Omental fat pad (tissue), 4 donors: ENCODE measurements around the gene SEMA4G. TPM values are rescaled to one million over a fixed set of nuclear protein-coding genes. Genes with fewer than 3 reads are reported as not detected.

Source experiments
- ATAC-seq: fragments of 150-250 bp; one replicate; pipeline ENCODE4 v1.9.1; 2016; ENCODE audit warnings: mild to moderate bottlenecking, moderate library complexity; ENCODE audit not compliant: low FRiP score
- DNase-seq: peaks from one replicate; pipeline ENCODE4 v3.0.0-alpha.2; 2019; ENCODE audit warnings: low spot score
- CTCF ChIP-seq, 3 donors: fragments of 450-650 bp; IDR thresholded peaks; one replicate each; pipeline ENCODE4 v1.5.1; 2016 to 2017; ENCODE audit warnings: antibody characterized with exemption in 3 of 3, mild to moderate bottlenecking in 3 of 3, moderate library complexity in 2 of 3
- total RNA-seq, 4 donors: library from RNA; depleted of rRNA; stranded (reverse); fragments of >200 nt; gene quantifications; one replicate each; pipeline ENCODE4 v1.1.0, GENCODE V29; 2016

SEMA4G gene
- total RNA-seq, 4 donors from 2014 or later = 0.47 to 1.4 (median 1.1) TPM

GRCh38 chr10:101012525-101013364 lies 43.4 kb downstream of the SEMA4G start:
- ATAC-seq = peak; percentile 89
- peak; percentile 90 for DNase-seq
- TF ChIP-seq CTCF (IDR thresholded peaks at IDR 0.05) = peak in 1 of 3 donors; percentile 60

GRCh38 chr10:101013365-101013825 lies 44.1 kb downstream of the SEMA4G start:
- no peak for DNase-seq
- no peak for TF ChIP-seq CTCF (IDR thresholded peaks at IDR 0.05)

GRCh38 chr10:101014230-101014884 lies 45.1 kb downstream of the SEMA4G start:
- ATAC-seq (peak; percentile 31), DNase-seq (peak; percentile 97)
- TF ChIP-seq CTCF (IDR thresholded peaks at IDR 0.05) = peak in 1 of 3 donors; percentile 79

More at GRCh38 chr10:101013365-101013825, 44.1 kb downstream of the SEMA4G start:
- ATAC-seq = no peak

- no peak for TF ChIP-seq CTCF (IDR thresholded peaks at IDR 0.05)
- ATAC-seq (no peak), DNase-seq (no peak)
Measured at GRCh38 chr10:101014966-101015581, 45.8 kb downstream of the SEMA4G start.

GRCh38 chr10:101015582-101015973 lies 46.3 kb downstream of the SEMA4G start:
- ATAC-seq (no peak), DNase-seq (no peak)
- TF ChIP-seq CTCF (IDR thresholded peaks at IDR 0.05) = no peak

- no peak for DNase-seq
- no peak for ATAC-seq
- no peak for TF ChIP-seq CTCF (IDR thresholded peaks at IDR 0.05)
Measured at GRCh38 chr10:101016814-101017213, 47.5 kb downstream of the SEMA4G start.
